Activated CD4-positive, alpha-beta T cell treated with anti-CD3 and anti-CD28 coated beads for 36 hours (primary cell): Measurements from ENCODE around the gene OSM. TPM values are rescaled to one million over a fixed set of nuclear protein-coding genes. Genes with fewer than 3 reads are reported as not detected.

Source experiments
- ATAC-seq: fragments of 200-7000 bp; cut with Tn5 transposase; one replicate; pipeline ENCODE4 v1.10.0; 2021; ENCODE audit warnings: mild to moderate bottlenecking, moderate library complexity
- CTCF ChIA-PET: fragments of 350-600 bp; sonication (Branson Sonifier 250); formaldehyde crosslinking; loops from one replicate; lab custom pipeline; 2021; ENCODE audit warnings: antibody characterized with exemption; lab: Charles Lee
- POLR2A ChIA-PET: fragments of 350-600 bp; sonication (Branson Sonifier 250); formaldehyde crosslinking; loops from one replicate; lab custom pipeline; 2021; ENCODE audit warnings: antibody characterized with exemption, inconsistent platforms; lab: Charles Lee
- DNase-seq: peaks from one replicate; pipeline ENCODE4 v3.0.0-alpha.2; 2020
- H3K27ac Mint-ChIP-seq: one replicate; pipeline ENCODE4 v1.8.0; 2021; ENCODE audit warnings: mixed read lengths
- H3K27me3 Mint-ChIP-seq: one replicate; pipeline ENCODE4 v1.8.0; 2021; ENCODE audit warnings: mixed read lengths
- H3K36me3 Mint-ChIP-seq: one replicate; pipeline ENCODE4 v1.8.0; 2021; ENCODE audit warnings: low read depth, mixed read lengths
- H3K4me1 Mint-ChIP-seq: one replicate; pipeline ENCODE4 v1.8.0; 2021; ENCODE audit warnings: mixed read lengths
- H3K4me3 Mint-ChIP-seq: one replicate; pipeline ENCODE4 v1.8.0; 2021; ENCODE audit warnings: mild to moderate bottlenecking, moderate library complexity, mixed read lengths
- H3K9me3 Mint-ChIP-seq: one replicate; pipeline ENCODE4 v1.8.0; 2021; ENCODE audit warnings: low read depth, mixed read lengths
- intact Hi-C, 2 experiments: fragments of 100-400 bp; cut with DNase I in 1 of 2; cut with micrococcal nuclease in 1 of 2; formaldehyde crosslinking; loops; one replicate each; pipeline versions ENCODE4 v1.14.2 to v1.15.1; 2022 to 2024; cut with DNase I, micrococcal nuclease
- total RNA-seq, 2 experiments: library from RNA; stranded (reverse); gene quantifications; one replicate each; pipeline ENCODE4 v1.2.3, GENCODE V29; 2021

Gene OSM
- total RNA-seq, 2 experiments from 2014 or later = 13.8 to 17.6 TPM

DNA sequence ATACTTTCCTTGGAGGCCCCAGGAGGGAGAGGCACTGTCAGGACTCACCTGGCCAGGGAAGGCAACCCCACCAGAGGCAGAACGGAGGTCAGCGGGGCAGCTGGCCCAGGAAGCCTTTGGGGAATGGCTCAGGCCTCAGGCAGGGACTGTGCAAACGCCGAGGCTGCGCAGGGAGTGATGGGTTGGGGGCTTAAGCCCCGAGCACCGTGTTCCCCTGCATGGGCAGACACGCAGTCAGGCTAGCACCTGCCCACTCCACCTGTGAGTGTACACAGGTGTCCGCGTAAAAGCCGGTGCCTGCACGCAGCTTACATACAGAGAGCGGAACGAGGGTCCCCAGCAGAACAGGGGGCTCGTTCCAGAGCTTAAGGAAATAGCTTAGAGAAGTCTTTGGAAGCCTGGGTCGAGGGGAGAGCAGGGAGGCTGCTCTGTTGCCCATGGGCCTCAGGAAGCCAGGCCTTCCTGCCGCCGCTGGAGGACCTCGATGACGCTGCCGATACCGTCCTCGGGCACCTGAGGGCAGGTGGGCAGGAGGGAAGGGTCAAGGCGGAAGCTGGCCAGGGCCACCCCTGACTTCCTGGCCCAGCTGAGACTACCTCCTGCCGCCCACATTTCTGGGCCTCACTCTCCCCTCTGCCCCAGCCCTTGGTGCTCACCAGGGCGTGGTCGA, 18.7 kb upstream of the OSM start:
- intact Hi-C loops = no loop called here
- Mint-ChIP-seq H3K4me1 (peaks cover 29% of the 10 kb centered on the region), H3K36me3 (no peaks in the 10 kb centered on the region), H3K27me3 (no peaks in the 10 kb centered on the region), H3K27ac (no peak overlapping the region), H3K9me3 (no peaks in the 10 kb centered on the region), H3K4me3 (no peak overlapping the region)
- DNase-seq = no peak
- POLR2A ChIA-PET = no interaction called here
- CTCF ChIA-PET = interaction anchor here (0.6 to 4.9 kb wide), 13 partner anchors 7 to 216 kb away, joined by 3 to 43 read pairs (median 4); partner anchors contain the start of genes RNF215 and TBC1D10A
- no peak for ATAC-seq

DNA sequence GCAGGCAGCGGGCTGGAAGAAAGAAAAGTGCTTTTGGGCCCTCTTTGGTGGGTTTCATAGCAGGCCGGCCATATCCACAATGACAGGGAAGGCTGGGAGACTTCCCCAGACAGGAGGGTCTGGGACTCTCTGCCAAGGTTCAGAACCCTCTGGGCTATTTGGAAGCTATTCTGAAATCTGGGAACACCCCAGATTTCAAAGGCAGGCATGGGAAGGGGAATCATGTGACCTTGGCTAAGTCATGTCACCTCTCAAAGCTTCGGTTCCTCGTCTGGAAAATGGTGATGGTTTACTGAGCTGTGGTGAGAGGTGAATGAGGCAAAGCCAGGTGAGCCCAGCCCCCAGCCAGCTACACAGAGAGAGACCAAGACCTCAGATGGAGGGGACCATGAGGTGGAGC, 18.0 kb upstream of the OSM start:
- POLR2A ChIA-PET = no interaction called here
- H3K4me3 Mint-ChIP-seq = no peak overlapping the region
- CTCF ChIA-PET = interaction anchor here (1.2 to 4.9 kb wide), 4 partner anchors 20 to 216 kb away, joined by 4 to 43 read pairs (median 6); partner anchors contain the start of gene RNF215
- no peak for DNase-seq
- peak overlapping the region; percentile 25 for H3K27ac Mint-ChIP-seq
- intact Hi-C loops = no loop called here
- no peak for ATAC-seq
- H3K4me1 Mint-ChIP-seq = peaks cover 24% of the 10 kb centered on the region
- no peaks in the 10 kb centered on the region for H3K36me3 Mint-ChIP-seq
- H3K27me3 Mint-ChIP-seq = no peaks in the 10 kb centered on the region
- H3K9me3 Mint-ChIP-seq = no peaks in the 10 kb centered on the region

DNA sequence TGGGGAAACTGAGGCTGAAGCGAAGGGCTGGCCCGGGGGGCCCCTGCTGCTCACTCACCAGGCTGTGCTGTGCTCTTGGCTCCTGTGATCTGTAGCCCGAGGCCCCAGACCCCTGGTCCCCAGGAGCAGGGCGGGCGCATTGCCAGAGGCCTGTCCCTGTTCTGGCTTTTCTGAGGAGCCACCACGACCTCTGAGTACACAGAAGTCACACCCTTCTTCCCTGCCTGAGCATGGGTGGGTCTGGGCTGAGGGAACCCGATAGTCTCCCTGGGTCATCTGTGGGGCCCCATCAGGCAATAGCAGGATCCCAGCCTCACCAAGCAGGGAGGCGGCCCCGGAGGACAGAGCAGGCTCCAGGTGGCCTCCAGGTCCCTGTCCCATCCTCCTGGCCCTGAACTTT, 17.5 kb upstream of the OSM start:
- Mint-ChIP-seq H3K4me1 (peaks cover 29% of the 10 kb centered on the region), H3K9me3 (no peaks in the 10 kb centered on the region), H3K36me3 (no peaks in the 10 kb centered on the region), H3K27ac (peak overlapping the region; percentile 25), H3K27me3 (no peaks in the 10 kb centered on the region), H3K4me3 (no peak overlapping the region)
- intact Hi-C loops = no loop called here
- ChIA-PET CTCF (interaction anchor here (0.9 to 4.9 kb wide), 4 partner anchors 10 to 106 kb away, joined by 3 to 43 read pairs (median 4); no protein-coding TSS in a partner anchor), POLR2A (no interaction called here)
- DNase-seq (no peak), ATAC-seq (no peak)

DNA sequence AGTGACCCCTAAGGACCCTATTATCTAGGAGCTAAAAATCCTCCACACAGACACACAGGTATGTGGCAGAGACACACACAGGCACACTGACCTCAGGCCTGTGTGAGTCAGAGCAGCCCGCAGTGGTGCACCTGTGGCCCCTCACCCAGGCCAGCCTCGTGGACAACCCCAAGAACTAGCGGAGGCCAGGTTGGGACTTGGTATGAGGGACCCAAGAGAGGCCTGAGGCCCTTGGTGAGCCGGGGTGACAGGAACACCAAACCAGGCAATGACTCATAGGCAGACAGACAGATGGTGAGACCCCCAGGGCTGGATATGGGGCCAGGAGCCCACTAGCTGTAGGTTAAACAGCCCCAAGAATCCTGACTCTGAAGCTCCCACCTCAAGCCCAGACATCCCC, 16.7 kb upstream of the OSM start:
- CTCF ChIA-PET = interaction anchor here (0.7 to 1.9 kb wide), 7 partner anchors 11 to 175 kb away, joined by 3 to 11 read pairs (median 3); partner anchors contain the start of gene RNF215
- ATAC-seq (no peak), DNase-seq (no peak)
- Mint-ChIP-seq H3K4me1 (peaks cover 31% of the 10 kb centered on the region), H3K36me3 (no peaks in the 10 kb centered on the region), H3K27ac (no peak overlapping the region), H3K27me3 (no peaks in the 10 kb centered on the region), H3K4me3 (no peak overlapping the region), H3K9me3 (no peaks in the 10 kb centered on the region)
- POLR2A ChIA-PET = no interaction called here
- intact Hi-C loops = no loop called here

DNA sequence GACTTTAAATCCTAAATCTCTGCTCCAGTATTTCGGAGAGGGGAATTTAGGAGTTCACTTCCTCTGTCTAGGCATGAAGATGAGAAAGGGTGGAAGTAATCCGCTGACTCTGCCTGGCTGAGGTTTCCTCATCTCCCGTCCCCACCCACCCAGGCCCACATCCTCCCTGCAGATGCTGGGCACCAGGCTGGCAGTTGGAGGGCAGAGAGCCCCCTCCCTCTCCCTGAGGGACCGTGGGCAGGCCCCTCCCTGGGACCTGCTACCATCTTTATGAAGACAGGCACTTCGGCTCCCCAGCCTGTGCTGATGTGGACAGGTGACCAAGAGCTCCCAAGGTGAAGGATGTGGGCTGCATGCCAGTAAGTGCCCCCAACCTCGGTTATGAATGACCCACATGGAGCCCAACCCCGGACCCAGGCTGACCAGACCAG, 16.0 kb upstream of the OSM start:
- ATAC-seq (no peak), DNase-seq (no peak)
- no peak overlapping the region for H3K4me3 Mint-ChIP-seq
- H3K4me1 Mint-ChIP-seq = peaks cover 32% of the 10 kb centered on the region
- no peaks in the 10 kb centered on the region for H3K36me3 Mint-ChIP-seq
- H3K27me3 Mint-ChIP-seq = no peaks in the 10 kb centered on the region
- ChIA-PET POLR2A (no interaction called here), CTCF (interaction anchor here (0.8 to 1.9 kb wide), 3 partner anchors 21 to 175 kb away, joined by 3 to 11 read pairs (median 7); no protein-coding TSS in a partner anchor)
- H3K9me3 Mint-ChIP-seq = no peaks in the 10 kb centered on the region
- intact Hi-C loops = no loop called here
- no peak overlapping the region for H3K27ac Mint-ChIP-seq

DNA sequence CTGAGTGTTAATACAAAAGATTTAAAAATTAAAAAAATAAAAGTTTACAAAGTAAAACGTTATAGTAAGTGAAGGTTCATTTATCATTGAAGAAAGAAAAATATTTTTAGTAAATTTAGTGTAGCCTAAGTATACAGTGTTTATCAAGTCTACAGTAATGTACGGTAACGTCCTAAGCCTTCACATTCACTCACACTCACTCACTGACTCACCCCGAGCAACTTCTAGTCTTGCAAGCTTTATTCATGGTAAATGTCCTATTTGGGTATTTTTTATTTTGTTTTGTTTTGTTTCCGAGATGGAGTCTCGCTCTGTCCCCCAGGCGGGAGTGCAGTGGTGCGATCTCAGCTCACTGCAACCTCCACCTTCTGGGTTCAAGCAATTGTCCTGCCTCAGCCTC, 13.9 kb upstream of the OSM start:
- peaks cover 41% of the 10 kb centered on the region for H3K4me1 Mint-ChIP-seq
- H3K9me3 Mint-ChIP-seq = no peaks in the 10 kb centered on the region
- H3K27me3 Mint-ChIP-seq = no peaks in the 10 kb centered on the region
- intact Hi-C loops = no loop called here
- CTCF ChIA-PET = interaction anchor here (0.6 to 1.4 kb wide), 6 partner anchors 15 to 172 kb away, joined by 3 to 9 read pairs (median 3); no protein-coding TSS in a partner anchor
- no peak for DNase-seq
- POLR2A ChIA-PET = no interaction called here
- ATAC-seq = no peak
- no peak overlapping the region for H3K27ac Mint-ChIP-seq
- no peaks in the 10 kb centered on the region for H3K36me3 Mint-ChIP-seq
- no peak overlapping the region for H3K4me3 Mint-ChIP-seq

DNA sequence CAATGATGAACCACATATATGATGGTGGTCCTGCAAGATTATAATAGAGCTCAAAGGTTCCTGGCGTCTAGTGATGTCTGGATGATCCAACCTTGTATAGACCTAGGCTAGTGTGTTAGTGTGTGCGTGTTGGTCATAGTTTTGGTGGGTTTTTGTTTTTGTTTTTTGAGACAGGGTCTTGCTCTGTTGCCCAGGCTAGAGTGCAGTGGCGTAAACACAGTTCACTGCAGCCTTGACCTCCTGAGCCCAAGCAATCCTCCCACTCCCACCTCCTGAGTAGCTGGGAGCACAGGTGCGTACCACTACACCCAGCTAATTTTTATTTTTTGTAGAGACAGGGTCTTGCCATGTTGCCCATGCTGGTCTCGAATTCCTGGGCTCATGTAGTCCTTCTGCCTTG, 13.3 kb upstream of the OSM start:
- H3K27me3 Mint-ChIP-seq = no peaks in the 10 kb centered on the region
- POLR2A ChIA-PET = no interaction called here

DNA sequence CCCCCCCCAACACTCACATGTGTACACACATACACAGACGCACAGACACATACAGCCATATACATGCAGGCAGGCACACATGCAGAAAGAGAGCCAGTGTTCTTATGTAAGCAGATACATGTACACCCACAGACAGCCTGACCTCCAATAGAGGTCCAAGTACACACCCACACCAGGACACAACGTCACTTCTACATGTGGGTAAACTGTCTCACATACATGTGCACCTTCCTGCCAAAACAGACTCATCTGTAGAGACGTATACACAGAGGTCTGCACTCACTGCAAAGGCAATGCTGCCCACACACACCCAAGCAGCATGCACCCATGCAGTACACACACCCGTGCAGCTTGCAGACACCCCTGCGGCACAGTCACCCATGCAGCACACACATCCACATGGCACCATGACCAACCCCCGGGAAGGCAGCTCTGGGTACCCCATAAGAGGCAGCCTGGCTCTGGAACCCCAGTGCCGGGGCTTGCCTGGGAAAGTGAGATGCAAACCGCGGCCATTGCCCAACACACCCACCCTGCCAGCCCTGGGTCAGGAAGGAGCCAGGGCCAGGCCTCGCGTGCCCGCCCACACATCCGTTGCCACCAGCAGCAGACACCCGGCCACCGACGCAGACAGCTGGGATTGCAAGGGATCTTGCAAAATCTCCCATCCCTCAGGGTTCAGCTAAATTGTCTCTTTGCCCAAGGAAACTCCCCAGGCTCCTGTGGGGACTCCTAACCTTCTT, 12.6 kb upstream of the OSM start:
- H3K4me3 Mint-ChIP-seq = no peak overlapping the region
- no peak for ATAC-seq
- ChIA-PET CTCF (interaction anchor here (0.9 to 2.0 kb wide), 4 partner anchors 8 to 58 kb away, joined by 3 to 20 read pairs (median 7); no protein-coding TSS in a partner anchor), POLR2A (no interaction called here)
- no peaks in the 10 kb centered on the region for H3K27me3 Mint-ChIP-seq
- no peak for DNase-seq
- H3K36me3 Mint-ChIP-seq = no peaks in the 10 kb centered on the region
- intact Hi-C loops = no loop called here
- no peak overlapping the region for H3K27ac Mint-ChIP-seq
- H3K9me3 Mint-ChIP-seq = no peaks in the 10 kb centered on the region
- peaks cover 50% of the 10 kb centered on the region for H3K4me1 Mint-ChIP-seq

More for the DNA sequence above, 13.3 kb upstream of the OSM start:
- intact Hi-C loops = no loop called here
- CTCF ChIA-PET = interaction anchor here (0.5 to 1.4 kb wide), 8 partner anchors 14 to 172 kb away, joined by 3 to 9 read pairs (median 4); no protein-coding TSS in a partner anchor
- H3K4me1 Mint-ChIP-seq = peaks cover 47% of the 10 kb centered on the region
- DNase-seq (no peak), ATAC-seq (no peak)
- no peaks in the 10 kb centered on the region for H3K9me3 Mint-ChIP-seq
- no peak overlapping the region for H3K4me3 Mint-ChIP-seq
- no peak overlapping the region for H3K27ac Mint-ChIP-seq
- H3K36me3 Mint-ChIP-seq = no peaks in the 10 kb centered on the region

DNA sequence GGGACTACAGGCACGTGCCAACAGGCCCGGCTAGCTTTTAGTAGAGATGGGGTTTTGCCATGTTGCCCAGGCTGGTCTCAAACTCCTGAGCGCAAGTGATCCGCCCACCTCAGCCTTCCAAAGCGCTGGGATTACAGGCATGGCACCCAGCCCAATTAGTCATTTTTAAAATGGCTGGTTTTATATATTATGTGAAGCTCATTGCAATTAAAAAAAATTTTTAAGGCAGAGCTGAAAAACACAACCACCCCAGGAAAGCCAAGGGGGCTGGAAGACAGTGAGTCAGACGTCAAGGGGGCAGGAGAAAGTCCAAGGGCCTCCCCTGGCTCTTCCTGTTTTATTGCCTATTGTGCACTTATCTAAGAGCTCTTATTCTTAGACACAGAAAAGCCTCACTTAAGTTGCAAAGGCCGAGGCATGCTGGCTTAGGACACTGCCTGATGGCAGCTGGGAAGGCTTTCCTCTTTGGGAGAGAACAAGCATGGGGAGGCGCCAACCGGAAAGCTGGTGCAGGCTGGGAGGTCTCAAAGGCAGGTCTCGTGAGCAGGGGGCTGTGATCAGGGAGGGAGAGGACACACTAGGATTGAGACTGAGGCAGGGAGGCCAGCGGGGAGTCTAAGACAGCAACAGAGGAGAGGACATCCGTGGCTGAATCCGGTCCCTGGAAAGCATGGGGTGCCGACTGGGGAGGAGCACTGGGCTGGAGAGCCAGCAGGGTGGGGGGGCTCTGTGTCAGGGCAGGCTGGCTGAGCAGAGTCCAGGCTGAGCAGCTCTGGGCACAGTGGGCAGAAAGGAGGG, 11.1 kb upstream of the OSM start:
- H3K4me3 Mint-ChIP-seq = no peak overlapping the region
- H3K27ac Mint-ChIP-seq = no peak overlapping the region
- H3K36me3 Mint-ChIP-seq = no peaks in the 10 kb centered on the region
- H3K4me1 Mint-ChIP-seq = peaks cover 45% of the 10 kb centered on the region
- intact Hi-C loops = no loop called here
- H3K9me3 Mint-ChIP-seq = no peaks in the 10 kb centered on the region
- ATAC-seq (no peak), DNase-seq (no peak)
- CTCF ChIA-PET = interaction anchor here (0.6 to 2.0 kb wide), 5 partner anchors 9 to 283 kb away, joined by 3 to 20 read pairs (median 4); no protein-coding TSS in a partner anchor
- POLR2A ChIA-PET = interaction anchor here (0.6 kb wide), 1 partner anchor 358 kb away, joined by 7 read pairs; no protein-coding TSS in a partner anchor
- no peaks in the 10 kb centered on the region for H3K27me3 Mint-ChIP-seq

DNA sequence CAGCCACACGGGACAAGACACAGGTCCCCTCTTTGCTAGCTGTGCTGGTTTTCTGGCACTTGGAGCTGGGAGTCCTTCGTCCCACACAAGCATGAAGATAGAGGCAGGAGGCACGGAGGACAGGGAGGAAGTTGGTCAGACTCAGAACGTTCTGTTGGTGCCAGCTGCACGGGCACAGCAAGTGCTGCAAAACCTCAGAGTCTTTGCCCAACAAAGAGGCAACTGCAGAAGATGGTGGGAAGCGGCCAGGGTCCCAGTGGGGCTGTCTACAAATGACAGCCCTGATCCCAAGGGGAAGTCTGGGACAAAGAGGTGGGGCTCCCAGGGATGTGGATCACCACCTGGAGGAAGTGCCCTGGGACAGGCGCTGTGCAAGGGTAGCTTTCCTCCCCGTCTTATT, 9.4 kb upstream of the OSM start:
- H3K4me1 Mint-ChIP-seq = peaks cover 42% of the 10 kb centered on the region
- H3K36me3 Mint-ChIP-seq = peaks cover 9% of the 10 kb centered on the region
- ATAC-seq (peak; percentile 19), DNase-seq (no peak)
- intact Hi-C loops = no loop called here
- H3K4me3 Mint-ChIP-seq = no peak overlapping the region
- no peaks in the 10 kb centered on the region for H3K27me3 Mint-ChIP-seq
- ChIA-PET POLR2A (no interaction called here), CTCF (interaction anchor here (0.6 kb wide), 2 partner anchors 93 to 229 kb away, joined by 3 read pairs; no protein-coding TSS in a partner anchor)
- no peaks in the 10 kb centered on the region for H3K9me3 Mint-ChIP-seq
- H3K27ac Mint-ChIP-seq = peak overlapping the region; percentile 62

DNA sequence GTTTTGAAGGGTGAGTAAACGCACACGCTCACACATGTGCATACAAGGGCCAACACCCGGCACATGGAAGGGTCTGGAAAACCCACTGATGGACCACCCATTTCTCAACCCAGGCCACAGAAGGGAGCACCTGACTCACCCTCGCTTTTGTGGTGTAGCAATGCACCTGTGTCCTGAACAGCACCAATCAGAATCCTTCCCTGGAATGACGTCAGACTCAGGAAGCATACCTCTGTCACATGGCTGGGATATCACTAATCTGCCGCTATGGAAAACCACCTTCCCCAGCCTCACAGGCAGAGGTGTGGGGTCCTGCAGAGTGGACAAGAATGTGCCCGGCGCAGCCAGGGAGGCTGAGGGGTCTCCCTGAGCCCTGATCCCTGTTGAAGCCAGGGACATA, 9.0 kb upstream of the OSM start:
- Mint-ChIP-seq H3K4me3 (no peak overlapping the region), H3K9me3 (no peaks in the 10 kb centered on the region), H3K27ac (peak overlapping the region; percentile 62), H3K36me3 (peaks cover 12% of the 10 kb centered on the region), H3K27me3 (no peaks in the 10 kb centered on the region), H3K4me1 (peaks cover 42% of the 10 kb centered on the region)
- POLR2A ChIA-PET = no interaction called here
- ATAC-seq (peak; percentile 63), DNase-seq (no peak)
- CTCF ChIA-PET = no interaction called here
- intact Hi-C loops = no loop called here
